ENCODE data around the gene FUNDC2. TPM values are rescaled to one million over a fixed set of nuclear protein-coding genes. Genes with fewer than 3 reads are reported as not detected.
A peak's percentile ranks its signal among the peaks of the same experiment; 100 is the strongest.

The FUNDC2 gene
- total and polyA plus RNA-seq, 10 of the 15 experiments (the other 5 are each of a cell fraction or from before 2014, with no cell fraction given) = 70.5 to 353 (median 165) TPM

- TF ChIP-seq ZBTB40 (IDR thresholded peaks at IDR 0.05; ENCODE audit: borderline replicate concordance) (no peak), HDAC2 (IDR thresholded peaks at IDR 0.05) (no peak), IKZF1 (conservative IDR thresholded peaks at IDR 0.05) (no peak), HDAC6 (IDR thresholded peaks at IDR 0.05; ENCODE audit: unreplicated experiment) (no peak), FOXM1 (IDR thresholded peaks at IDR 0.05; ENCODE audit: low read depth, low read length) (no peak)
Measured at GRCh38 chrX:154988719-154989118, 37.9 kb upstream of the FUNDC2 start (continued).

- ChIA-PET CTCF (interaction anchor here (0.7 to 1.7 kb wide), 6 partner anchors 9 to 68 kb away, joined by 3 to 6 read pairs (median 4); no protein-coding TSS in a partner anchor), RAD21 (ENCODE audit: unreplicated experiment) (interaction anchor here (1.3 to 1.4 kb wide), 3 partner anchors 36 to 67 kb away, joined by 5 to 12 read pairs (median 7); partner anchors contain the start of gene FUNDC2), POLR2A (interaction anchor here (3.9 kb wide), 1 partner anchor 37 kb away, joined by 32 read pairs; the partner anchor contains the start of gene FUNDC2), SMC1A (ENCODE audit: uncharacterized antibody, unreplicated experiment) (interaction anchor here (1.1 to 12.7 kb wide), 3 partner anchors 9 to 67 kb away, joined by 4 to 145 read pairs (median 21); partner anchors contain the start of gene FUNDC2)
- Histone ChIP-seq H2AFZ (ENCODE audit: control insufficient read depth, low read depth, low read length) (no peak overlapping the region), H3K27me3 (replicated peaks in 1 of 2; ENCODE audit: control insufficient read depth in 2 of 2, insufficient read depth in 2 of 2, low read length in 1 of 2) (no peaks in the 10 kb centered on the region), H4K20me1 (ENCODE audit: control insufficient read depth, insufficient read depth) (no peaks in the 10 kb centered on the region), H3K9ac (ENCODE audit: control insufficient read depth, insufficient read depth, low read length) (no peak overlapping the region), H3K9me3 (replicated peaks; ENCODE audit: control insufficient read depth, insufficient read depth, low read length) (no peaks in the 10 kb centered on the region), H3K79me2 (ENCODE audit: control insufficient read depth, insufficient read depth, low read length) (no peaks in the 10 kb centered on the region), H3K4me1 (ENCODE audit: control insufficient read depth, insufficient read depth, low read length) (peaks cover 2% of the 10 kb centered on the region; the same call in 1 of the 2 replicates), H3K36me3 (ENCODE audit: control insufficient read depth in 2 of 2, insufficient read depth in 2 of 2, low read length in 1 of 2) (no peaks in the 10 kb centered on the region), H3K4me3 (no peak overlapping the region), H3K27ac (ENCODE audit: control insufficient read depth, insufficient read depth) (peak overlapping the region; percentile 70), H3K4me2 (ENCODE audit: control insufficient read depth, insufficient read depth) (peak overlapping the region; percentile 1; the same call in 1 of the 2 replicates)
- BruUV-seq (replicated peaks) = no TSS peak
- FAIRE-seq = no peak
- 7% methylated on average over 3 of the region's 3 CpGs for WGBS (ENCODE audit: insufficient coverage, insufficient replicate concordance, low lambda C conversion rate, missing lambda C conversion rate)
- in situ Hi-C loops (cut with MboI) = loop anchor here (5.0 kb wide), 1 partner anchor 37 kb away; the partner anchor contains the start of gene FUNDC2
- intact Hi-C loops (cut with micrococcal nuclease; ENCODE audit: unreplicated experiment) = loop anchor here (1.0 kb wide), 1 partner anchor 67 kb away; no protein-coding TSS in a partner anchor
- peak; percentile 66 for DNase-seq (ENCODE audit: low read depth, low spot score)
- peak; percentile 87 for ATAC-seq
- no peak for TF ChIP-seq KDM1A (IDR thresholded peaks at IDR 0.05; ENCODE audit: borderline replicate concordance)
- peak; percentile 88 for TF ChIP-seq RUNX3 (IDR thresholded peaks at IDR 0.05; ENCODE audit: low read length)
- TF ChIP-seq ZNF274 (IDR thresholded peaks at IDR 0.05; ENCODE audit: insufficient read depth, insufficient read length) = no peak
- TF ChIP-seq ATF3 (IDR thresholded peaks at IDR 0.05; ENCODE audit: borderline replicate concordance, extremely low read depth, low read depth, low read length) = no peak
- TF ChIP-seq E2F4 (IDR thresholded peaks at IDR 0.05; ENCODE audit: low read depth, low read length) = no peak
- TF ChIP-seq ZNF592 (IDR thresholded peaks at IDR 0.05) = no peak
- no peak for TF ChIP-seq RAD21 (IDR thresholded peaks at IDR 0.05; ENCODE audit: insufficient read depth, low read depth, low read length)
Measured at GRCh38 chrX:154990496-154990895, 36.1 kb upstream of the FUNDC2 start.
